Measurements from ENCODE around the gene KLHL14.

Gene KLHL14

GRCh38 chr18:32629981-32630700, 142.7 kb downstream of the KLHL14 start:
- no peak for DNase-seq

- no peak for DNase-seq
These were observed 143.5 kb downstream of the KLHL14 start for GRCh38 chr18:32629292-32629691.

- no peak for DNase-seq
These were observed 148.6 kb downstream of the KLHL14 start for GRCh38 chr18:32624182-32624723.

- DNase-seq: no peak
These were observed 149.3 kb downstream of the KLHL14 start for GRCh38 chr18:32623563-32623962.

All from NCI-H748 treated with DMSO at 0.1 percent for 48 hours (cell line).